ENCODE measurements around the gene SPATA31D1. TPM values are rescaled to one million over a fixed set of nuclear protein-coding genes. Genes with fewer than 3 reads are reported as not detected.

SPATA31D1 gene
- total RNA-seq, 2 donors from 2014 or later = not detected

DNA sequence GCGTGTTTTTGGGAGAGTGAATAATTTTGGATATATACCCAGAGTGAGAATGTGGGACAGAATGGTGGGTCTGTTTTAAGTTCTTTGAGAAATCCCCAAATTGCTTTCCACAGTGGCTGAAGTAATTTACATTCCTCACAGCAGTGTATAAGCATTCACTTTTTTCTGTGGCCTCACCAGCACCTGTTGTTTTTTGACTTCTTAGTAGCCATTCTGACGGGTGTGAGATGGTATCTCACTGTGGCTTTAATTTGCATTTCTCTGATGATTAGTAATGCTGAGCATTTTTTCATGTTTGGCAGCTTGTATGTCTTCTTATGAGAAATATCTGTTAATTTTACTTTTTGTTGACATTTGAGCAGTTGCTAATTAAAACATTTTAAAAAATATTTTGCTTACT is 9.4 kb upstream of the SPATA31D1 start:
- no peaks in the 10 kb centered on the region for H3K36me3 ChIP-seq (replicated peaks in 1 of 2; ENCODE audit: insufficient read depth in 1 of 2, low read depth in 2 of 2)
- WGBS, 2 donors = 63 to 64% methylated on average over 2 of the region's 2 CpGs
- H3K4me3 ChIP-seq = no peak overlapping the region
- no peak for ATAC-seq
- no peak overlapping the region for H3K27ac ChIP-seq
- TF ChIP-seq, protein P1, sequence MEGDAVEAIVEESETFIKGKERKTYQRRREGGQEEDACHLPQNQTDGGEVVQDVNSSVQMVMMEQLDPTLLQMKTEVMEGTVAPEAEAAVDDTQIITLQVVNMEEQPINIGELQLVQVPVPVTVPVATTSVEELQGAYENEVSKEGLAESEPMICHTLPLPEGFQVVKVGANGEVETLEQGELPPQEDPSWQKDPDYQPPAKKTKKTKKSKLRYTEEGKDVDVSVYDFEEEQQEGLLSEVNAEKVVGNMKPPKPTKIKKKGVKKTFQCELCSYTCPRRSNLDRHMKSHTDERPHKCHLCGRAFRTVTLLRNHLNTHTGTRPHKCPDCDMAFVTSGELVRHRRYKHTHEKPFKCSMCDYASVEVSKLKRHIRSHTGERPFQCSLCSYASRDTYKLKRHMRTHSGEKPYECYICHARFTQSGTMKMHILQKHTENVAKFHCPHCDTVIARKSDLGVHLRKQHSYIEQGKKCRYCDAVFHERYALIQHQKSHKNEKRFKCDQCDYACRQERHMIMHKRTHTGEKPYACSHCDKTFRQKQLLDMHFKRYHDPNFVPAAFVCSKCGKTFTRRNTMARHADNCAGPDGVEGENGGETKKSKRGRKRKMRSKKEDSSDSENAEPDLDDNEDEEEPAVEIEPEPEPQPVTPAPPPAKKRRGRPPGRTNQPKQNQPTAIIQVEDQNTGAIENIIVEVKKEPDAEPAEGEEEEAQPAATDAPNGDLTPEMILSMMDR (IDR thresholded peaks at IDR 0.05) = no peak
- TF ChIP-seq POLR2A (IDR thresholded peaks at IDR 0.05) = no peak
- no peaks in the 10 kb centered on the region for H3K9me3 ChIP-seq
- H3K27me3 ChIP-seq = no peaks in the 10 kb centered on the region
- no peaks in the 10 kb centered on the region for H3K4me1 ChIP-seq
- DNase-seq = no peak
- intact Hi-C loops (cut with DNase I) = no loop called here

DNA sequence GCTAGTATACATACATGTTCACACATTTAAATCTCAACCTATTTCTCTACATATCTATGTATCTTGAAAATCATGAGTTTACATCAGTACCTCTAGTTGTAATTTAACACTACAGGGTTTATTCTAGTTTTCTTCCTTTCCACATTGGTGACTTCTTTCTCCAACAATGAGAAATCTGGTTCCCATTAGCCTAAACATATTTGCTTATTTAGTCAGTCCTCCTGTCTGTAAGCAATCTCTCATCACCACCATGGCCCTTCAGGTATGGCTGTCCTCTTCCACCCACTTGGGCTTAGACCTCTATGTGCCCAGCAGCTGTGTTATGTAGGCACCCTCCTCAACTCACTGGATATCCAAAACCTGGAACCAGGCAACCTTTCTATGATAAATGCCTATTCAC is 8.0 kb upstream of the SPATA31D1 start:
- ATAC-seq = no peak
- TF ChIP-seq, protein P1 (IDR thresholded peaks at IDR 0.05) = no peak
- no peak for TF ChIP-seq POLR2A (IDR thresholded peaks at IDR 0.05)

DNA sequence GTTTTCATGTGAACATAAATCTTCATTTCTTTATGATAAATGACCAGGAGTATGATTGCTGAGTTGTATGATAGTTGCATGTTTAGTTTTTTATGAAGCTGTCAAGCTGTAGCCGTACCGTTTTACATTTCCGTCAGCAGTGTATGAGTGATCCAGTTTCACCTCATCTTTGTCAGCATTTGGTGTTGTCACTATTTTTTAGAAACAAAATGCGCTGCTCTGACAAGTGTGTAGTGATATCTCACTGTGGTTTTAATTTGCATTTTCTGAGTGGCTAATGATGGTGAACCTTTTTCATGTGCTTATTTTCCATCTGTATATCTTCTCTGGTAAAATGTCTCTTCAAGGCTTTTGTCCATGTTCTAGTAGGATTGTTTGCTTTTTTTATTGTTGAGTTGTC is 6.7 kb upstream of the SPATA31D1 start:
- Histone ChIP-seq H3K4me3 (no peak overlapping the region), H3K36me3 (replicated peaks in 1 of 2; ENCODE audit: insufficient read depth in 1 of 2, low read depth in 2 of 2) (no peaks in the 10 kb centered on the region), H3K27ac (no peak overlapping the region), H3K27me3 (no peaks in the 10 kb centered on the region), H3K4me1 (no peaks in the 10 kb centered on the region), H3K9me3 (no peaks in the 10 kb centered on the region)
- TF ChIP-seq, protein P1 (IDR thresholded peaks at IDR 0.05) = no peak
- no peak for TF ChIP-seq POLR2A (IDR thresholded peaks at IDR 0.05)
- intact Hi-C loops (cut with DNase I) = no loop called here
- DNase-seq = no peak
- ATAC-seq = no peak
- WGBS, 2 donors = 80 to 87% methylated on average over 4 of the region's 4 CpGs

More for the DNA sequence above, 8.0 kb upstream of the SPATA31D1 start:
- intact Hi-C loops (cut with DNase I) = no loop called here
- no peak overlapping the region for H3K4me3 ChIP-seq
- no peak for DNase-seq
- no peaks in the 10 kb centered on the region for H3K9me3 ChIP-seq
- H3K4me1 ChIP-seq = no peaks in the 10 kb centered on the region
- no peak overlapping the region for H3K27ac ChIP-seq
- no peaks in the 10 kb centered on the region for H3K27me3 ChIP-seq
- no peaks in the 10 kb centered on the region for H3K36me3 ChIP-seq (replicated peaks in 1 of 2; ENCODE audit: insufficient read depth in 1 of 2, low read depth in 2 of 2)

DNA sequence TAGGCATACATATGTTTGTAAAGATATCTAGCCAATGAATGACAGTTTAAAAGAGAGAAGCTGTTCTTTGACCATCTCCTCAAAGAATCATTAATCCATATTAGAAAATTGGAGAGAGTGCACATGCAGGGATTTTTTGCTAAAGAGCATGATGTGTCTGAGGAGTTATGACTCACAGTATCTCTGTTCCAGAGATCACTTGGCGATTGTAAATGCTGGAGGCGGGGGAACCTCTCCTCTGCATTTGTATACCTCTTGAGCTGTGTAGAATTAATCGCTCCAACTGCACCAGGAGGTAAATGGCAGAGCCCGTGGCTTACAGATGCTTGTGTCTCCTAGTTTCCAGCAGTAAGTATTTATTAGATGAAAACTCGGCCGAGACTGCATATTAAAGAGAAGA is 3.6 kb upstream of the SPATA31D1 start:
- H3K27ac ChIP-seq = no peak overlapping the region
- no peaks in the 10 kb centered on the region for H3K36me3 ChIP-seq (replicated peaks in 1 of 2; ENCODE audit: insufficient read depth in 1 of 2, low read depth in 2 of 2)
- H3K27me3 ChIP-seq = no peaks in the 10 kb centered on the region
- TF ChIP-seq POLR2A (IDR thresholded peaks at IDR 0.05) = no peak
- intact Hi-C loops (cut with DNase I) = no loop called here
- no peak overlapping the region for H3K4me3 ChIP-seq
- DNase-seq (no peak), ATAC-seq (no peak)
- no peaks in the 10 kb centered on the region for H3K4me1 ChIP-seq
- WGBS, 2 donors = 66 to 69% methylated on average over 6 of the region's 6 CpGs
- H3K9me3 ChIP-seq = no peaks in the 10 kb centered on the region

DNA sequence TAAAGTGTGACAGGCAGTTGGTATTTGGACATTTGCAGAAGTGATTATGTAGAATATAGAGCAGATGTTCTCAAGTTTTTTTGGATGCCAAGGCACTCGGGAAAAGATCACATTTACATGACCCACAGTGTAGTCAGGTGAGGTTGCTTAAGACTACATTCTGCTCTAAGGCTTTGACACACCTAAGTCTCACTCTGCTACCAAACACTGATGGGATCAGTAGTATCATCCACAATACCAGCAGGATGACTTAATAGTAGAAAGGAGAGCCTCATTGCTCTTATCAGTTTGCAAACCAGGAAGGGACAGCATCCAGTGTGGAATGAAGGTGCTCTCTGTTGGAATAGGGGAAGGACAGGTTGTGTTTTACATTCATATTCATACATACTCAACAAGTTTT is 2.5 kb upstream of the SPATA31D1 start:
- no peak for ATAC-seq
- no peak overlapping the region for H3K4me3 ChIP-seq
- no peaks in the 10 kb centered on the region for H3K36me3 ChIP-seq (replicated peaks in 1 of 2; ENCODE audit: insufficient read depth in 1 of 2, low read depth in 2 of 2)
- H3K9me3 ChIP-seq = no peaks in the 10 kb centered on the region
- H3K27me3 ChIP-seq = no peaks in the 10 kb centered on the region
- no peak for DNase-seq
- H3K27ac ChIP-seq = no peak overlapping the region
- no peaks in the 10 kb centered on the region for H3K4me1 ChIP-seq
- intact Hi-C loops (cut with DNase I) = no loop called here
- TF ChIP-seq POLR2A (IDR thresholded peaks at IDR 0.05) = no peak
- TF ChIP-seq, protein P1 (IDR thresholded peaks at IDR 0.05) = no peak
- WGBS, 2 donors = 50 to 68% methylated on average over 1 of the region's 1 CpG
